K562 (cell line): ENCODE results near the gene RPL27A. TPM values are rescaled to one million over a fixed set of nuclear protein-coding genes. Genes with fewer than 3 reads are reported as not detected.

Source experiments
- ATAC-seq: fragments of 200-7000 bp; cut with Tn5 transposase; 3 replicates; pipeline ENCODE4 v1.9.1; 2020; ENCODE audit warnings: moderate library complexity
- BruUV-seq: library from RNA; stranded (reverse); fragments of 400-500 nt; replicated peaks from 2 replicates; lab custom pipeline; 2021; lab: Mats Ljungman, UMichigan
- CTCF ChIA-PET: fragments of 300-600 bp; formaldehyde crosslinking; extraction: SDS; loops from one replicate; lab custom pipeline; 2021; ENCODE audit warnings: low intra/inter-chr PET ratio; lab: Yijun Ruan, JAX
- POLR2A ChIA-PET: fragments of 300-600, 350-650 bp; sonication (Branson Sonifier 250); formaldehyde crosslinking; extraction: SDS; loops from one replicate; lab custom pipeline; 2021; ENCODE audit warnings: antibody characterized with exemption, inconsistent platforms; lab: Yijun Ruan, JAX
- DNase-seq, 4 experiments: peaks; one replicate each; pipeline versions ENCODE4 v3.0.0 to v3.0.0-alpha.2; 2011 to 2018; ENCODE audit warnings: low spot score in 3 of 4, mixed read lengths in 3 of 4; ENCODE audit errors: extremely low read depth in 1 of 4
- FAIRE-seq: peaks from 2 replicates; lab custom pipeline; 2011; peaks lifted over from hg19 to GRCh38; lab: Jason Lieb, UNC
- H2AFZ ChIP-seq: 2 replicates; pipeline ENCODE4 v1.6.0; 2011; ENCODE audit warnings: low read depth, low read length, control low read depth, inconsistent platforms
- H3K27ac ChIP-seq: fragments of 200-600 bp; 3 replicates; pipeline ENCODE4 v1.8.0; 2011; ENCODE audit warnings: low read depth, mild to moderate bottlenecking, control low read depth, inconsistent platforms, low read length, moderate library complexity, mixed read lengths; ENCODE audit errors: extremely low read depth
- H3K27me3 ChIP-seq, 2 experiments: fragments of 300-600 bp in 1 of 2; 2 replicates in 1 of 2; 3 replicates in 1 of 2; pipeline versions ENCODE4 v1.6.0 to v1.8.0; 2011; ENCODE audit warnings: inconsistent platforms in 2 of 2, low read length in 2 of 2, mild to moderate bottlenecking in 1 of 2, mixed read lengths in 1 of 2, moderate library complexity in 1 of 2; ENCODE audit not compliant: control insufficient read depth in 2 of 2, insufficient read depth in 2 of 2
- H3K36me3 ChIP-seq: fragments of 300-600 bp; 3 replicates; pipeline ENCODE4 v1.8.0; 2011; ENCODE audit warnings: mild to moderate bottlenecking, low read length, inconsistent platforms; ENCODE audit not compliant: control insufficient read depth, insufficient read depth
- H3K4me1 ChIP-seq, 2 experiments: fragments of 200-600 bp in 1 of 2; replicated peaks in 1 of 2; 2 replicates in 1 of 2; 3 replicates in 1 of 2; pipeline versions ENCODE4 v1.5.1 to v1.8.0; 2011; ENCODE audit warnings: inconsistent platforms in 2 of 2, low read length in 2 of 2, mild to moderate bottlenecking in 1 of 2, mixed read lengths in 1 of 2, moderate library complexity in 1 of 2; ENCODE audit not compliant: control insufficient read depth in 2 of 2, insufficient read depth in 2 of 2
- H3K4me2 ChIP-seq: 2 replicates; pipeline ENCODE4 v1.6.1; 2011; ENCODE audit warnings: low read length, control low read depth, inconsistent platforms, mixed read lengths; ENCODE audit not compliant: insufficient read depth
- H3K4me3 ChIP-seq: fragments of 200-600 bp; sonication (generic), shearing (Covaris generic); 2 replicates; pipeline ENCODE4 v1.5.1; 2016; ENCODE audit warnings: control low read depth, inconsistent platforms
- H3K79me2 ChIP-seq: fragments of 200-600 bp; 3 replicates; pipeline ENCODE4 v1.8.0; 2011; ENCODE audit warnings: low read length, inconsistent platforms; ENCODE audit not compliant: control insufficient read depth, insufficient read depth
- H3K9ac ChIP-seq, 2 experiments: 2 replicates each; pipeline versions ENCODE4 v1.6.0 to v1.6.1; 2011; ENCODE audit warnings: low read depth in 2 of 2, low read length in 2 of 2, control low read depth in 1 of 2, inconsistent platforms in 1 of 2, mild to moderate bottlenecking in 1 of 2, mixed read lengths in 1 of 2; ENCODE audit not compliant: insufficient read depth in 1 of 2
- H3K9me1 ChIP-seq: one replicate; pipeline ENCODE4 v1.6.0; 2011; ENCODE audit warnings: inconsistent platforms, mild to moderate bottlenecking, low read length, moderate library complexity; ENCODE audit not compliant: control insufficient read depth, insufficient read depth
- H3K9me3 ChIP-seq: replicated peaks from 2 replicates; pipeline ENCODE4 v1.5.1; 2011; ENCODE audit warnings: low read depth, low read length, inconsistent platforms; ENCODE audit not compliant: control insufficient read depth, insufficient read depth
- H4K20me1 ChIP-seq: replicated peaks from 2 replicates; pipeline ENCODE4 v1.6.1; 2011; ENCODE audit warnings: low read length, inconsistent platforms, mixed read lengths; ENCODE audit not compliant: control insufficient read depth, insufficient read depth
- ARID3B ChIP-seq: fragments of 250-450 bp; sonication (Bioruptor Pico); IDR thresholded peaks from 2 replicates; pipeline ENCODE4 v1.4.0; 2020; ENCODE audit warnings: borderline replicate concordance
- CLOCK ChIP-seq: fragments of 250-450 bp; sonication (Bioruptor Pico); IDR thresholded peaks from 2 replicates; pipeline ENCODE4 v1.4.0; 2020; ENCODE audit warnings: mild to moderate bottlenecking, moderate library complexity, borderline replicate concordance
- ELF4 ChIP-seq: fragments of 450-650 bp; formaldehyde crosslinking; IDR thresholded peaks from 2 replicates; pipeline ENCODE4 v1.4.0; 2022; ENCODE audit warnings: missing genetic modification characterization
- KLF16 ChIP-seq: IDR thresholded peaks from 2 replicates; pipeline ENCODE4 v1.6.1; 2016; ENCODE audit warnings: antibody characterized with exemption
- RBM22 ChIP-seq: fragments of 200-400 bp; formaldehyde crosslinking; IDR thresholded peaks from 2 replicates; pipeline ENCODE4 v1.6.1; 2018; ENCODE audit warnings: low read length, low read depth; ENCODE audit not compliant: poor library complexity, severe bottlenecking
- SMAD3 ChIP-seq: fragments of 450-650 bp; formaldehyde crosslinking; conservative IDR thresholded peaks from 2 replicates; pipeline ENCODE4 v1.4.0; 2020; ENCODE audit warnings: mild to moderate bottlenecking
- SOX6 ChIP-seq: fragments of 450-650 bp; IDR thresholded peaks from 2 replicates; pipeline ENCODE4 v1.6.1; 2014; ENCODE audit warnings: mild to moderate bottlenecking
- TOE1 ChIP-seq, 2 experiments: fragments of 450-650 bp in 1 of 2; sonication (generic) in 1 of 2; formaldehyde crosslinking in 1 of 2; IDR thresholded peaks; 2 replicates each; pipeline versions ENCODE4 v1.7.1 to v1.8.0; 2016 to 2022; ENCODE audit warnings: borderline replicate concordance in 2 of 2, mild to moderate bottlenecking in 2 of 2, antibody characterized with exemption in 1 of 2, inconsistent platforms in 1 of 2, low read depth in 1 of 2, missing genetic modification reagents in 1 of 2, moderate library complexity in 1 of 2
- TSC22D4 ChIP-seq: fragments of 450-650 bp; IDR thresholded peaks from 2 replicates; pipeline ENCODE4 v1.6.1; 2016; ENCODE audit warnings: missing genetic modification characterization, missing biosample characterization, control low read depth
- ZBTB33 ChIP-seq: sonication (generic); formaldehyde crosslinking; IDR thresholded peaks from 2 replicates; pipeline ENCODE4 v1.8.1; 2023; ENCODE audit warnings: mild to moderate bottlenecking, missing genetic modification reagents
- ZNF311 ChIP-seq: fragments of 250-450 bp; sonication (Bioruptor Pico); IDR thresholded peaks from 2 replicates; pipeline ENCODE4 v1.4.0; 2020; ENCODE audit warnings: mild to moderate bottlenecking, moderate library complexity
- ZNF436 ChIP-seq: fragments of 250-450, 450-650 bp; sonication (Bioruptor Pico); formaldehyde crosslinking; IDR thresholded peaks from 2 replicates; pipeline ENCODE4 v1.7.0; 2020; ENCODE audit warnings: mild to moderate bottlenecking
- WGBS: fragments of 100-300 bp; shearing (Covaris generic); methylation state at CpG from one replicate; pipeline ENCODE4 v1.1.6; 2016; ENCODE audit warnings: low coverage, mixed read lengths; ENCODE audit not compliant: insufficient coverage; ENCODE audit errors: missing lambda C conversion rate; 5-methylcytosine and 5-hydroxymethylcytosine counted together
- in situ Hi-C: fragments of 300-500 bp; cut with MboI; formaldehyde crosslinking; loops from 4 replicates; pipeline ENCODE4 v1.15.0; 2018; ENCODE audit warnings: inconsistent platforms, mixed read lengths
- intact Hi-C: fragments of 100-400 bp; cut with micrococcal nuclease; formaldehyde crosslinking; loops from 2 replicates; pipeline ENCODE4 v1.14.2; 2022
- polyA plus RNA-seq, 8 experiments: library from polyadenylated mRNA; depleted of rRNA in 4 of 8; stranded (reverse) in 5 of 8; unstranded in 3 of 8; fragments of >200 nt; fragmentation: Nextera tagmentation in 2 of 8; fragmentation: Illumina TruSeq in 1 of 8; extraction: Ambion mirVana in 2 of 8; extraction: Trizol in 1 of 8; gene quantifications; 2 replicates each; pipeline versions ENCODE4 v1.2.1 to v1.2.3, GENCODE V29; 2011 to 2014; ENCODE audit warnings: inconsistent platforms in 1 of 8, missing spikeins in 1 of 8
- total RNA-seq, 7 experiments: library from RNA; depleted of rRNA in 6 of 7; stranded (reverse); fragments of >200 nt in 6 of 7; fragmentation: Illumina TruSeq in 2 of 7; extraction: Trizol in 2 of 7; gene quantifications; 2 replicates each; pipeline versions ENCODE4 v1.2.1 to v1.2.3, GENCODE V29; 2011 to 2021; ENCODE audit warnings: low replicate concordance in 1 of 7

RPL27A gene
- total and polyA plus RNA-seq, 9 of the 15 experiments (the other 6 are each of a cell fraction or from before 2014, with no cell fraction given) = 790 to 4,241 (median 2,267) TPM

GRCh38 chr11:8719721-8720120, 37.1 kb downstream of the RPL27A start:
- intact Hi-C loops = no loop called here
- Histone ChIP-seq H3K4me1 (peaks cover 5 to 11% of the 10 kb centered on the region in 2 experiments; a peak in 4 of 5 replicates), H3K79me2 (no peaks in the 10 kb centered on the region), H3K27me3 (peaks cover 24 to 75% of the 10 kb centered on the region in 2 experiments), H4K20me1 (no peaks in the 10 kb centered on the region; the same call in 1 of the 2 replicates), H3K9me1 (peaks cover 3% of the 10 kb centered on the region), H3K4me2 (no peak overlapping the region), H3K4me3 (no peak overlapping the region), H3K9ac (no peak overlapping the region), H3K36me3 (no peaks in the 10 kb centered on the region), H3K27ac (no peak overlapping the region), H2AFZ (no peak overlapping the region), H3K9me3 (no peaks in the 10 kb centered on the region)
- ChIA-PET CTCF (no interaction called here), POLR2A (interaction anchor here (1.3 kb wide), 2 partner anchors 8 to 31 kb away, joined by 5 read pairs; no protein-coding TSS in a partner anchor)
- ATAC-seq = no peak
- in situ Hi-C loops = no loop called here
- 7% methylated on average over 2 of the region's 3 CpGs for WGBS
- no TSS peak for BruUV-seq
- FAIRE-seq = no peak
- DNase-seq = no peak
- TF ChIP-seq SMAD3 (CRISPR knock-in tag) (no peak), CLOCK (CRISPR knock-in tag) (no peak), TSC22D4 (tag) (no peak), RBM22 (no peak), ARID3B (CRISPR knock-in tag) (no peak), ELF4 (CRISPR knock-in tag) (no peak), KLF16 (no peak), ZBTB33 (CRISPR knock-in tag) (no peak), TOE1 (IDR thresholded peaks at IDR 0.05; ENCODE audit: borderline replicate concordance) (no peak), TOE1 (CRISPR knock-in tag; IDR thresholded peaks at IDR 0.05; ENCODE audit: borderline replicate concordance, low read depth) (no peak), ZNF436 (no peak), ZNF311 (CRISPR knock-in tag) (no peak), SOX6 (no peak)
